Ovary (tissue), 9 donors: Measurements from ENCODE around the gene PRAME. TPM values are rescaled to one million over a fixed set of nuclear protein-coding genes. Genes with fewer than 3 reads are reported as not detected.
A peak's percentile ranks its signal among the peaks of the same experiment; 100 is the strongest.

ENCODE experiments used
- DNase-seq, 5 donors: peaks; one replicate each; pipeline ENCODE4 v3.0.0-alpha.2; 2019 to 2020
- H3K27ac ChIP-seq, 2 donors: fragments of 200-600 bp; one replicate each; pipeline versions ENCODE4 v1.5.1 to v1.8.0; 2019 to 2022
- H3K27me3 ChIP-seq: fragments of 200-600 bp; one replicate; pipeline ENCODE4 v1.8.0; 2022
- H3K36me3 ChIP-seq: fragments of 200-600 bp; sonication (generic); one replicate; pipeline ENCODE4 v1.5.1; 2019
- H3K4me1 ChIP-seq: one replicate; pipeline ENCODE4 v1.8.1; 2013; ENCODE audit warnings: mild to moderate bottlenecking, moderate library complexity; ENCODE audit not compliant: insufficient read depth
- H3K4me3 ChIP-seq: fragments of 200-600 bp; sonication (generic); one replicate; pipeline ENCODE4 v1.5.1; 2017
- H3K9me3 ChIP-seq, 2 donors: fragments of 200-600 bp in 1 of 2; sonication (generic) in 1 of 2; one replicate each; pipeline versions ENCODE4 v1.5.1 to v1.8.1; 2013 to 2019; ENCODE audit warnings: mild to moderate bottlenecking in 1 of 2, moderate library complexity in 1 of 2
- CTCF ChIP-seq, 3 donors: fragments of 450-650 bp in 2 of 3; fragments of 200-600 bp in 1 of 3; IDR thresholded peaks; one replicate each; pipeline versions ENCODE4 v1.5.1 to v1.8.0; 2016 to 2022; ENCODE audit warnings: antibody characterized with exemption in 3 of 3, mild to moderate bottlenecking in 1 of 3
- EP300 ChIP-seq: sonication (generic); formaldehyde crosslinking; IDR thresholded peaks from one replicate; pipeline ENCODE4 v1.6.1; 2017; ENCODE audit warnings: antibody characterized with exemption
- POLR2A ChIP-seq: fragments of 450-650 bp; IDR thresholded peaks from one replicate; pipeline ENCODE4 v1.6.1; 2017; ENCODE audit warnings: antibody characterized with exemption, mild to moderate bottlenecking, moderate library complexity
- WGBS, 3 donors: extraction: QIAGEN DNeasy Blood & Tissue Kit in 1 of 3; methylation state at CpG; one replicate each; pipeline versions ENCODE4 v1.1.5 to v1.1.7; 2013 to 2017; 5-methylcytosine and 5-hydroxymethylcytosine counted together
- intact Hi-C, 4 donors: fragments of 100-400 bp; cut with DNase I; formaldehyde crosslinking; loops; one replicate each; pipeline versions ENCODE4 v1.11.0 to v1.15.1; 2022 to 2023
- polyA plus RNA-seq, 2 donors: library from polyadenylated mRNA; stranded (reverse); fragments of 200-250 nt in 1 of 2; fragments of 350-450 nt in 1 of 2; fragmentation: Illumina TruSeq in 1 of 2; extraction: RNeasy Lipid Tissue Mini Kit (QIAGEN cat#74804) in 1 of 2; gene quantifications; one replicate each; pipeline ENCODE4 v1.2.3, GENCODE V29; 2013 to 2014
- total RNA-seq, 7 donors: library from RNA; depleted of rRNA in 2 of 7; stranded (reverse); fragments of >200 nt in 2 of 7; fragmentation: NEBNext Ultra II Directional in 3 of 7; extraction: Animal tissue kit (Norgen Biotek cat#: 25700) in 3 of 7; gene quantifications; one replicate each; pipeline versions ENCODE4 v1.1.0 to v1.2.4, GENCODE V29; 2016 to 2023
- donor health status: DM: no; HTN: no; CAD: no; lungs with moderate emphysema.
- donor health status: DM: no; HTN: no; CAD: no.
- donor health status: Bipolar disorder and iron deficiency.
- donor health status: DM: yes; HTN: yes; CAD: no.
- donor health status: DM: no; HTN: no; CAD: no.
- donor health status: DM: yes; HTN: yes; CAD: no.

The PRAME gene
- total and polyA plus RNA-seq, 9 donors, result 1.3 to 18.0 (median 2.8) TPM

GRCh38 chr22:22595001-22595835, 36.2 kb upstream of the PRAME start:
- no peak for TF ChIP-seq EP300
- H3K9me3 ChIP-seq, result no peaks in the 10 kb centered on the region
- intact Hi-C loops, result no loop called here
- H3K4me1 ChIP-seq, result no peaks in the 10 kb centered on the region
- WGBS, 3 donors, result 70 to 88% (median 82%) methylated on average over 5 of the region's 5 CpGs
- H3K27me3 ChIP-seq, result no peaks in the 10 kb centered on the region
- no peak for DNase-seq
- H3K27ac ChIP-seq, result no peak overlapping the region
- H3K4me3 ChIP-seq, result no peak overlapping the region
- no peaks in the 10 kb centered on the region for H3K36me3 ChIP-seq

DNA sequence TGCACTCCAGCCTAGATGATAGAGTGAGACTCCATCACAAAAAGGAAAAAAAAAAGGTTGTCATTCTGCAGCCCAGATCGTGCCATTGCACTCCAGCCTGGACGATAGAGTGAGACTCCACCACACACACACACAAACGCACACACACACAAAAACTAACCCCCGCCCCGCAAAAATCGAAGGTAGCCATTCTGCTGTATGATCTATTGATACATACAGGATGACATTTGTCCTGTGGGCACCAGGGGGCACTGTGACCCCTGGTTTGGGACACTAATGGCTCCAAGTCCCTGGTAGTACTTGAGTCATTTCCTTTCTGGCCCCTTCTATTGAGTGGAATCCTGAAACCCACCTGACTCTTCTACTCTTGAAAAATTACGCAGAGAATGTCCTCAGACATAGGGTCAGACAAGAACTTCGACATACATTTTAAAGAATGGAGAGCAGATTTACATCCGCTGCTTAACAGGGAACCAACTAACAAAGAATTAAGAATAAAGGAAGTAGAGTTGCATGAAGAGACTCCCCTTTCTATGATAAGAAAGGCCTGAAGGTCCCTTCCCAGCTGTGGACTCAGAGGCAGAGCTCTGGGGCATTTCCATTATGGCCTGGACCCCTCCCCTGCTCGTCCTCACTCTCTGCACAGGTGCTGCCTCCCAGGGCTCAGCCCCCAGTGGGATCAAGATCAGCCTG, 35.0 kb upstream of the PRAME start:
- Histone ChIP-seq H3K4me3 (no peak overlapping the region), H3K36me3 (no peaks in the 10 kb centered on the region), H3K9me3 (no peaks in the 10 kb centered on the region), H3K27ac (no peak overlapping the region), H3K4me1 (no peaks in the 10 kb centered on the region), H3K27me3 (no peaks in the 10 kb centered on the region)
- TF ChIP-seq POLR2A (no peak), CTCF (IDR thresholded peaks at IDR 0.05) (no peak), EP300 (no peak)
- intact Hi-C loops, result no loop called here
- DNase-seq, result peak in 1 of 5 donors; percentile 27
- 50 to 63% (median 61%) methylated on average over 10 of the region's 10 CpGs for WGBS, 3 donors

DNA sequence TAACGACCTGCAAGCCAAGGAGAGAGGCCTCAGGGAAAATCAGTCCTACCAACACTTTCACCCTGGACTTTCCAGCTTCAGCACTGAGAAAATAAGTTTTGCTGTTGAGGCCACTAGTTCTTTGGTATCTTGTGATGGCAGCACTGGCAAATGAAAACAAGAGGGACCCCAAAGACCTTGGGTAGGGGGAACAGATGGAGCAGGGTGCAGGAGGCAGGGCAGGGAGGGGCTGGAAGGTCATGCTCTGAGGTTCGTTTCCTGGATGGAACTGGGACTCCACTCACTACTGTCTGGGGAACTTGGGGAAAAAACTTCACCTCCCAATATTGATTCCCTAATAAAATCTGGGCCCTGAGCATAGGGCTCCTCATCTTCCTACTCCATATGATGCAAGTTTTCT, 34.2 kb upstream of the PRAME start:
- intact Hi-C loops, result no loop called here
- WGBS, 3 donors, result 54 to 62% (median 61%) methylated on average over 2 of the region's 2 CpGs
- DNase-seq, result no peak
- no peaks in the 10 kb centered on the region for H3K27me3 ChIP-seq
- H3K4me1 ChIP-seq, result no peaks in the 10 kb centered on the region
- no peaks in the 10 kb centered on the region for H3K9me3 ChIP-seq
- TF ChIP-seq CTCF (IDR thresholded peaks at IDR 0.05), result no peak
- no peak for TF ChIP-seq POLR2A
- no peaks in the 10 kb centered on the region for H3K36me3 ChIP-seq
- H3K27ac ChIP-seq, result no peak overlapping the region
- no peak overlapping the region for H3K4me3 ChIP-seq

GRCh38 chr22:22591348-22592299, 32.6 kb upstream of the PRAME start:
- WGBS, 3 donors, result 40 to 60% (median 44%) methylated on average over 8 of the region's 8 CpGs
- Histone ChIP-seq H3K9me3 (no peaks in the 10 kb centered on the region), H3K4me1 (no peaks in the 10 kb centered on the region), H3K36me3 (no peaks in the 10 kb centered on the region), H3K27ac (no peak overlapping the region), H3K4me3 (no peak overlapping the region), H3K27me3 (no peaks in the 10 kb centered on the region)
- intact Hi-C loops, result no loop called here
- DNase-seq, result no peak
- no peak for TF ChIP-seq POLR2A
- TF ChIP-seq EP300, result no peak
- no peak for TF ChIP-seq CTCF (IDR thresholded peaks at IDR 0.05)
